Adrenal gland (tissue), 19 donors: ENCODE measurements around the gene IQSEC3. TPM values are rescaled to one million over a fixed set of nuclear protein-coding genes. Genes with fewer than 3 reads are reported as not detected.
"Not testable (repeated sequence)": the region's sequence is repeated elsewhere in the genome, so short reads cannot be mapped to it uniquely, and the experiment has no call there.

Experiments
- DNase-seq, 7 donors: peaks; one replicate each; pipeline ENCODE4 v3.0.0-alpha.2; 2019 to 2020
- H3K27ac ChIP-seq, 5 donors: fragments of 200-600 bp; sonication (generic) in 4 of 5; 1 replicate in 3 of 5; 2 replicates in 2 of 5; pipeline versions ENCODE4 v1.5.1 to v1.8.0; 2016 to 2020; ENCODE audit warnings: mild to moderate bottlenecking in 1 of 5
- H3K27me3 ChIP-seq: fragments of 200-600 bp; 2 replicates; pipeline ENCODE4 v1.8.0; 2021
- H3K36me3 ChIP-seq, 2 donors: fragments of 200-600 bp; replicated peaks in 1 of 2; 1 replicate in 1 of 2; 2 replicates in 1 of 2; pipeline versions ENCODE4 v1.5.1 to v1.8.0; 2018 to 2022
- H3K4me1 ChIP-seq, 2 donors: fragments of 200-600 bp; replicated peaks in 1 of 2; 1 replicate in 1 of 2; 2 replicates in 1 of 2; pipeline versions ENCODE4 v1.5.1 to v1.8.0; 2018 to 2021
- H3K4me3 ChIP-seq, 4 donors: fragments of 200-600 bp; sonication (generic) in 3 of 4; one replicate each; pipeline ENCODE4 v1.5.1; 2016 to 2018
- H3K9me3 ChIP-seq, 3 donors: fragments of 200-600 bp; sonication (generic) in 1 of 3; replicated peaks in 1 of 3; 1 replicate in 2 of 3; 2 replicates in 1 of 3; pipeline versions ENCODE4 v1.5.1 to v1.8.0; 2016 to 2021
- POLR2A ChIP-seq, 2 donors: fragments of 450-650 bp; IDR thresholded peaks; one replicate each; pipeline ENCODE4 v1.6.1; 2017; ENCODE audit warnings: antibody characterized with exemption in 2 of 2, mild to moderate bottlenecking in 2 of 2, moderate library complexity in 1 of 2
- WGBS, 4 donors: extraction: QIAGEN DNeasy Blood & Tissue Kit in 2 of 4; methylation state at CpG; one replicate each; pipeline versions ENCODE4 v1.1.5 to v1.1.7; 2013 to 2017; 5-methylcytosine and 5-hydroxymethylcytosine counted together
- intact Hi-C, 2 donors: fragments of 100-400 bp; cut with DNase I; formaldehyde crosslinking; loops; one replicate each; pipeline versions ENCODE4 v1.14.1 to v1.15.0; 2022 to 2023
- long read RNA-seq, 10 donors: library from polyadenylated mRNA in 3 of 10; unstranded in 2 of 10; stranded (forward) in 1 of 10; transcript quantifications; one replicate each; pipeline ENCODE4 v2.0.0 and lab custom pipeline, GENCODE V29; 2021 to 2026
- polyA plus RNA-seq, 3 donors: library from polyadenylated mRNA; stranded (reverse); fragments of 200-250 nt in 2 of 3; fragments of 350-450 nt in 1 of 3; fragmentation: Illumina TruSeq in 1 of 3; extraction: RNeasy Lipid Tissue Mini Kit (QIAGEN cat#74804) in 1 of 3; gene quantifications; one replicate each; pipeline ENCODE4 v1.2.3, GENCODE V29; 2013 to 2014
- total RNA-seq, 9 donors: library from RNA; depleted of rRNA in 4 of 9; stranded (reverse); fragments of >200 nt in 4 of 9; fragments of 120-200 nt in 1 of 9; fragmentation: NEBNext Ultra II Directional in 1 of 9; extraction: Animal tissue kit (Norgen Biotek cat#: 25700) in 1 of 9; gene quantifications; one replicate each; pipeline versions ENCODE4 v1.1.0 to v1.2.4, GENCODE V29; 2013 to 2023
- TF ChIP-seq, protein P1 (sequence below), 6 experiments: fragments of 450-650 bp in 4 of 6; fragments of 200-600 bp in 2 of 6; sonication (generic) in 1 of 6; IDR thresholded peaks; 1 replicate in 5 of 6; 2 replicates in 1 of 6; pipeline versions ENCODE4 v1.5.1 to v1.8.0; 2016 to 2021; ENCODE audit warnings: antibody characterized with exemption in 6 of 6, mild to moderate bottlenecking in 2 of 6, moderate library complexity in 1 of 6
- donor health status: healthy with polysubstance abuse.
- donor health status: Bipolar disorder and iron deficiency.
- donor health status: DM: yes; HTN: yes; CAD: no.
- donor health status: DM: no; HTN: no; CAD: no.
- donor health status: DM: no; HTN: no; CAD: no.
- donor health status: DM: yes; HTN: yes; CAD: no.

IQSEC3 gene
- total RNA-seq (1 to 10 TPM in 4 of 9 donors, under 1 TPM in 5; 0.13 to 6.3 (median 0.75) TPM), polyA plus RNA-seq (1 to 10 TPM in 2 of 3 donors, under 1 TPM in 1; 0.59 to 5.0 (median 2.1) TPM)
- long read RNA-seq, donor 1 = 0 reads
- long read RNA-seq, donor 2 = 0 reads
- long read RNA-seq, donor 3 = 0 reads
- long read RNA-seq, donor 4 = 0 reads
- long read RNA-seq, donor 5 = 0 reads
- long read RNA-seq, donor 6 = 0 reads
- long read RNA-seq, donor 7, partial matches to known transcripts = 5 of 5 reads
- long read RNA-seq, donor 7, other reads (novel, unspliced or antisense) = 0 of 5 reads
- long read RNA-seq, donor 8 = 0 reads
- long read RNA-seq, donor 9 = 0 reads
- long read RNA-seq, donor 10 = 0 reads

DNA sequence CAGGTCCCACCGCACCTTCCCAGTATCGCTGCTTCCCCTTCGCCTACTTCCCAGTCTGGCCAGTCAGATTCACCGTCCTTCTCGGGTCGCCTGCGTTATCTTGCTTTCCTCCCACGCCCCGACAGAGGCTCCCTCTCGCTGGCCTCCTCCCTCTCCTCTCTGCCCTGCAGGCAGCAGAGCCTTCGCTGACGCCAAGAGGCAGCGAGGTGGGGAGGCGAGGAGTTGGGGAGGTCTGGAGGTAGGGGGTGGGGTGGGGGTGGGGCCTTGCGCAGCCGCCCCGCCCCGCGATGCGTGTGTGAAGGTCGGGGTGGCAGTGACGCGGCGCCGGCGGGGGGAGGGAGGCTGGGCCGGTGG lies at the start of gene IQSEC3:
TSS of gene IQSEC3 (plus strand) at position 340 of the 354 bp plus-strand sequence. CDS start 116 bp downstream, outside the sequence.
- H3K4me1 ChIP-seq, H3K9me3 ChIP-seq, H3K27me3 ChIP-seq, intact Hi-C loops, H3K36me3 ChIP-seq: not testable (repeated sequence)
- peak within 1 kb of the TSS in 1 of 4 donors; percentile 33 for H3K4me3 ChIP-seq
- peak within 1 kb of the TSS in 2 of 5 donors; percentile 3 to 66 for H3K27ac ChIP-seq
- WGBS, 4 donors = 1% methylated on average over 6 to 8 of the region's 27 CpGs; no CpG with 5 or more reads in 2 of the 4 donors
- peak in 1 of 7 donors; percentile 70 for DNase-seq

DNA sequence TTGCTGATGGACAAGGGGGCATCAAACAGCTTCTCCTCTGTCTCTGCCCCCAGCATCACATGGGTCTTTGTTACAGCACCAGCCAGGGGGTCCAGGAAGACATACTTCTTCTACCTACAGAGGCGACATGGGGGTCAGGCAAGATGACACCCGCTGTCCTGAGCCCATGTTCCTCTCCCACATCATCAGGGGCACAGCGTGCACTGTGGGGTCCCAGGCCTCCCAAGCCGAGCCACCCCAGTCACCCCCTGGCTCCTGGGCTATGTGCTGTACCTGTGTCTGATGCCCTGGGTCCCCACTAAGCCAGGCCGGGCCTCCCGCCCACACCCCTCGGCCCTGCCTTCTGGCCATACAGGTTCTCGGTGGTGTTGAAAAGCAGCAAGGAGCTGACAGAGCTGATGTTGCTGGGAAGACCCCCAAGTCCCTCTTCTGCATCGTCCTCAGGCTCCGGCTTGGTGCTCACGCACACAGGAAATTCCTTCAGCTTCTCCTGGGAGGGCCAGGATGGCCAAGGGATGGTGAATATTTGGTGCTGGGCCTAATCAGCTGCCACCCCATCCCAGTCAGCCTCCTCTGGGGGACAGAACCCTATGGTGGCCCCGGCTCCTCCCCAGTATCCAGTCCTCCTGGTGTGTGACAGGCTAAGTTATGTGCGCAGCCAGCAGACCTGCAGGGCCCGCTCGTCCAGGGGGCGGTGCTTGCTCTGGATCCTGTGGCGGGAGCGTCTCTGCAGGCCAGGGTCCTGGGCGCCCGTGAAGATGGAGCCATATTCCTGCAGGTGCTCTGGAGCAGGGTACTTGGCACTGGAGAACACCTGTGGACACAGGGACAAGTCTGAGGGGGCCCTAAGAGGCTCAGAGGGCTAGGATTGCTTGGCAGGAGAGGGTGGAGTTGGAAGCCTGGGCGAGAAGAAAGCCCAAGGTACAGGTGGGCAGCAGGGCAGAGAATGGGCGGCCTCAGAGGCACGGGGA lies 48.9 kb upstream of the IQSEC3 start:
- H3K4me1 ChIP-seq, H3K36me3 ChIP-seq, H3K27me3 ChIP-seq, intact Hi-C loops, H3K9me3 ChIP-seq, H3K4me3 ChIP-seq, H3K27ac ChIP-seq: not testable (repeated sequence)
- peak in 1 of 7 donors; percentile 45 for DNase-seq
- WGBS, 4 donors = 95 to 100% (median 97%) methylated on average over 1 to 18 of the region's 23 CpGs

GRCh38 chr12:18821-19567 lies 47.6 kb upstream of the IQSEC3 start:
- H3K4me3 ChIP-seq, H3K27me3 ChIP-seq, H3K4me1 ChIP-seq, H3K9me3 ChIP-seq, intact Hi-C loops, H3K27ac ChIP-seq, H3K36me3 ChIP-seq: not testable (repeated sequence)
- peak in 1 of 7 donors; percentile 43 for DNase-seq
- 84 to 96% (median 92%) methylated on average over 10 to 20 of the region's 26 CpGs; no CpG with 5 or more reads in 1 of the 4 donors for WGBS, 4 donors

DNA sequence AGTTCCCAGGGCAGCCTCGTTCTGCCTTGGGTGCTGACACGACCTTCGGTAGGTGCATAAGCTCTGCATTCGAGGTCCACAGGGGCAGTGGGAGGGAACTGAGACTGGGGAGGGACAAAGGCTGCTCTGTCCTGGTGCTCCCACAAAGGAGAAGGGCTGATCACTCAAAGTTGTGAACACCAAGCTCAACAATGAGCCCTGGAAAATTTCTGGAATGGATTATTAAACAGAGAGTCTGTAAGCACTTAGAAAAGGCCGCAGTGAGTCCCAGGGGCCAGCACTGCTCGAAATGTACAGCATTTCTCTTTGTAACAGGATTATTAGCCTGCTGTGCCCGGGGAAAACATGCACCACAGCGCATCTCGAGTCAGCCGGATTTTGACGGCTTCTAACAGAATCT lies 46.7 kb upstream of the IQSEC3 start:
- intact Hi-C loops, H3K4me1 ChIP-seq, H3K36me3 ChIP-seq, H3K27ac ChIP-seq, H3K9me3 ChIP-seq, H3K27me3 ChIP-seq, H3K4me3 ChIP-seq: not testable (repeated sequence)
- 83 to 100% (median 90%) methylated on average over 2 to 7 of the region's 11 CpGs for WGBS, 4 donors
- peak in 1 of 7 donors; percentile 35 for DNase-seq

- TF ChIP-seq, protein P1, sequence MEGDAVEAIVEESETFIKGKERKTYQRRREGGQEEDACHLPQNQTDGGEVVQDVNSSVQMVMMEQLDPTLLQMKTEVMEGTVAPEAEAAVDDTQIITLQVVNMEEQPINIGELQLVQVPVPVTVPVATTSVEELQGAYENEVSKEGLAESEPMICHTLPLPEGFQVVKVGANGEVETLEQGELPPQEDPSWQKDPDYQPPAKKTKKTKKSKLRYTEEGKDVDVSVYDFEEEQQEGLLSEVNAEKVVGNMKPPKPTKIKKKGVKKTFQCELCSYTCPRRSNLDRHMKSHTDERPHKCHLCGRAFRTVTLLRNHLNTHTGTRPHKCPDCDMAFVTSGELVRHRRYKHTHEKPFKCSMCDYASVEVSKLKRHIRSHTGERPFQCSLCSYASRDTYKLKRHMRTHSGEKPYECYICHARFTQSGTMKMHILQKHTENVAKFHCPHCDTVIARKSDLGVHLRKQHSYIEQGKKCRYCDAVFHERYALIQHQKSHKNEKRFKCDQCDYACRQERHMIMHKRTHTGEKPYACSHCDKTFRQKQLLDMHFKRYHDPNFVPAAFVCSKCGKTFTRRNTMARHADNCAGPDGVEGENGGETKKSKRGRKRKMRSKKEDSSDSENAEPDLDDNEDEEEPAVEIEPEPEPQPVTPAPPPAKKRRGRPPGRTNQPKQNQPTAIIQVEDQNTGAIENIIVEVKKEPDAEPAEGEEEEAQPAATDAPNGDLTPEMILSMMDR (IDR thresholded peaks at IDR 0.05) = no peak
- no peak for TF ChIP-seq POLR2A (IDR thresholded peaks at IDR 0.05)
- intact Hi-C loops = no loop called here
- no peaks in the 10 kb centered on the region for H3K9me3 ChIP-seq
- H3K36me3 ChIP-seq = no peaks in the 10 kb centered on the region
- no peak overlapping the region for H3K4me3 ChIP-seq
- no peaks in the 10 kb centered on the region for H3K4me1 ChIP-seq
- WGBS, 4 donors = 59 to 73% (median 63%) methylated on average over 6 of the region's 6 CpGs
- no peaks in the 10 kb centered on the region for H3K27me3 ChIP-seq
- H3K27ac ChIP-seq = no peak overlapping the region
- peak in 1 of 7 donors; percentile 48 for DNase-seq
Observed at GRCh38 chr12:20757-21156, 45.8 kb upstream of the IQSEC3 start.
